Left lobe of liver (tissue), 2 donors: ENCODE results near the gene KMT2B. TPM values are rescaled to one million over a fixed set of nuclear protein-coding genes. Genes with fewer than 3 reads are reported as not detected.

Experiments
- ATAC-seq: fragments of 200-7000 bp; cut with Tn5 transposase; one replicate; pipeline ENCODE4 v1.9.1; 2020; ENCODE audit warnings: mild to moderate bottlenecking, moderate library complexity
- DNase-seq: peaks from one replicate; pipeline ENCODE4 v3.0.0-alpha.2; 2020; ENCODE audit warnings: low spot score
- total RNA-seq: library from RNA; stranded (reverse); gene quantifications from one replicate; pipeline ENCODE4 v1.2.1, GENCODE V29; 2021
- donor health status: DM: no; HTN: no; CAD: no; lungs with moderate emphysema.
- donor health status: DM: no; HTN: yes; CAD: no.

KMT2B gene
- total RNA-seq, 1 donor from 2014 or later: 23.0 TPM

DNA sequence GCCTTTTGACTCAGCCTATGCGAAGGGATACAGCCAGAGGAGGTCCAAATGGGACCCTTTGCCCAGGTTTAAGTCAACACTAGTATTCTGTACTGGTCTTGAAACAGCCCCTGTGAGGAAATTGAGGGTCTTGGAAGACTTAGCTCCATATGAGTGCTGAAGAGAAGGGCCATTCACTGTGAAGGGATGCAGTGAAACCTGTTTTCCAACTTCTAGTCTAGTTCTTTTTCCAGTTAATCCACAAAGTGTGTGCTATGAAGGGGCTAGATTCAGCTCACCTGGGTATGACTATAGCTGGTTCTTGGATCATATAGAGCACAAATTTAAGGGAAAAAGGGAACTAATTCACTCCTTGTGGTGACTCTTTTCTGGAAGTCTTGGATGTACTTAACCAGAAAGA, 9.4 kb upstream of the KMT2B start:
- ATAC-seq (no peak), DNase-seq (no peak)

DNA sequence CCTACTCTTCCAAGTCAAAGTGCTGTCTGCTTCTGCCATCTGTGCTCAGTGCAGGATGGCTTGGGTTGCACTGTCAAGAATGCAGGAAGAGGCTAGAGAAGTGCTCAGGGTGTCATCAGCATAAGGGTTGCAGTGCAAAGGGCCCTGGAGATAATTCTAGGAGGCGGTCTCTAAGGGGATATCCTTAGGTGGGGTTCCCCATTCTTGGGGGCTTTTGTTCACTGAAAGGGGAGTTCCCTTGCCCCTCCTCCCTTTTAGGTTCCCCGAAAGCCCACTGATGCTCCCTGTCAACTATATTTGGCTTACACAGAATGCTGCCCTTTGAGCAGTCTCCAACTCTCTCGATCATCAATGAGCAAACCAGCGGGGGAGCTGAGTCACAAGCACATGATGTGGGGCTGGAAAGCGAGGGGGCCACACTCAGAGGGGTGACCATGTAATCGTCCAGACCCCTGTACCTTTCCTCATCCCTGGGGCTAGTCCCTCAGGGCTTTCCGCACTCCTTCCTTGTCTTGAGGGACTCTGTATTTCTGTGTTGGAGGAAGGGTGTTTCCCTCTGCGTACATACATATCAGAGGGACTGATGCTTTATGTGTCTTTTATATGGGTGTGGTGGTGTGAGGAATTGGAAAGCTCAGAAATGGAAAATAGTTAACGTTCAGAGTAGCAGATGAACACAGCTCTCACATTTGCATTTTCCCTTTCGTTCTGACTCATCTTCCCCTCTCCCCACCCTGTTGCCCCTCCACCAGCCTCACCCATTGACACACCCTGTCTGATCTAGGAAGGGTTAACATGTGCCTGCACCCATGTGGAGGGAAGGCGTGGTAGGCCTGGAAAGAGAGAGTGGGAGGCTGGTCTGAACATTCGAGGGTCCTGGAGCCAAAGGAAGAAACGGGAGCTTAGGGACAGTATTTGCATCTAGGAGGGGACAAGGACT, 6.7 kb upstream of the KMT2B start:
- DNase-seq (no peak), ATAC-seq (no peak)

DNA sequence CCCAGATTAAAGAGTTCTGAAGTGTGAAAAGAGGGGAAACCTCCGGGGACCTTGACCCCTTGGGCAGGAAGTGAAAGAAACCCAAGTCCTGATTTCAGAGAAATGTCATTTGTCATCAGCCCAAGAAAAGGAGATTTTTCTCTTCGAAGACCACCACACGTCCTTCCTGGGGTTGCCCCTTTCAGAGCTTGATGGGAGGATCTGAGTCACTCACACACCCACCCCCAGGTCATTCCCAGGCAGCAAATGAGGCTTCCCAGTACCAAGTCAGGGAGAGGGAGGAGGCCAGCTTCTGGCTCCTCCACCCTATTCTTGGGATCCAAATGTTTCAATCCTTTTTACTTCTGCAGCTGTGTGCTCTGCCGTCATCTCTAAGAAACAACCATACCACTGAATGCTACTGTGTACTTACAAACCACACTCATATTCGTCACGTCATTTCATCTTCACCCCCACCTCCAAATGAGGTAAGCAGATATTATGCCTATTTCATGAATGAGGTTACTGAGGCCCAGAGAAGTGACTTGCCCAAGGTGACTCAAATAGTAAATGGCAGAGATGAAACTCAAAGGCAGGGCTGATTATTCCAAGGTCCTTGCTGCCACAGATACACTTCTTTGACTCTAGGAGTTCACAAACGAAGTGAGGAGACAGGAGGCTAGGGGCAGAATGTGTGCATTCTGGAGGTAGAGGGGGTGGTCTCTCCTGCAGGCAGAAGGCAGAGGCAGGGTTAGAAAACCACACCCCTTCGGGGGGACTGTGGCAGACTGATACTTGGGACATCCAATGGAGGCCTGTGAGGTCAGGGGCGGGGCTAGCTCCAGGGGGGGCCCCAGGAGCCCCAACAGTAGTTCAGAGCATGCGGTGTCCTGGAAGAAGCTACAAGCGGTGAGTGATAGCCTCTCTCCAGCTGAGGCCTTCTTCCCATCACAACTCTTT, 5.0 kb upstream of the KMT2B start:
- no peak for DNase-seq
- no peak for ATAC-seq

DNA sequence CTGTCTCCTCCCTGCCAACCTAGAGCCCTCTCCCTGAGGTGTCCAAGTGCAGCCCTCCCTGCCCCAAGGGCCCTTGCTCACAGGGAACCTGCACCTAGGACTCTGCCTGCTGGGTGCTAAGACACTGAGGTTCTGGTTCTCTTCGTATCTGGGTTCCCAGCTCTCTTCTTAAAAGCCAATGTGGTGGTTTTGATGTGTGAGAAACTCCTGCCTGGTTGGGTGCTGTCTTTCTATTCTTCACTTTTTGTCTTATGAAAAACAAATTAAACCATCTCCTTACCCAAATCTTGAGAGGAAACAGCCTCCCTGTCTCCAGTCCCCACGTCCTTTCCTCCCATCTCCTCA, 4.3 kb upstream of the KMT2B start:
- DNase-seq: no peak
- ATAC-seq: no peak

DNA sequence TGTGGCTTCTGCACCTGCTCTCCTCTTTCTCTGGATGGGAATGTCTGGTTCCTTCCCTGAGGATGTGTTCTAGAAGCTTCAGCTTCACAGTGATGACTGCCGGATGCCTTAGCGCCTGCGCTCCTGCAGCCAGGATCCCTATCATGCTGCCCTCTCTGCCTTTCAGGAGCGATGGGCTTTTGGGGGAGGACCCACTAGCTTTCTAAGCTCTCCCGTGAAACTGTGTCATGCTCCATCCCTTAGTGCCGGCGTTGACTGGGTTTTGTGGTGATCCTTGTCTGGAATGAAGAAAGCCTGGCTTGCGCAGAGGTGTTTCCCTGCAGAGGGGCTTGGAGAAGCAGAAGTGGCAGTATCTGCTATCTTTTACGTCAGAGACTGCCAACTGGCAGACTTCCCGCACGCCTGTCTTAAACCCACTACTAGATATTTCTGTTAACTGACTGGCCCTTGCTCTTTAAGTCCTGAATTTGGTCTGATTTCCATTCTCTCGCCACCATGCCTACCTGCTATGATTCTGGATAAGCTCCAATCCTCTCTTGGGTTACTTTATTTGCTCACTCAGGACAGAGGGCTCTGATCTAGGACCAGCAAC, 3.8 kb upstream of the KMT2B start:
- DNase-seq: no peak

DNA sequence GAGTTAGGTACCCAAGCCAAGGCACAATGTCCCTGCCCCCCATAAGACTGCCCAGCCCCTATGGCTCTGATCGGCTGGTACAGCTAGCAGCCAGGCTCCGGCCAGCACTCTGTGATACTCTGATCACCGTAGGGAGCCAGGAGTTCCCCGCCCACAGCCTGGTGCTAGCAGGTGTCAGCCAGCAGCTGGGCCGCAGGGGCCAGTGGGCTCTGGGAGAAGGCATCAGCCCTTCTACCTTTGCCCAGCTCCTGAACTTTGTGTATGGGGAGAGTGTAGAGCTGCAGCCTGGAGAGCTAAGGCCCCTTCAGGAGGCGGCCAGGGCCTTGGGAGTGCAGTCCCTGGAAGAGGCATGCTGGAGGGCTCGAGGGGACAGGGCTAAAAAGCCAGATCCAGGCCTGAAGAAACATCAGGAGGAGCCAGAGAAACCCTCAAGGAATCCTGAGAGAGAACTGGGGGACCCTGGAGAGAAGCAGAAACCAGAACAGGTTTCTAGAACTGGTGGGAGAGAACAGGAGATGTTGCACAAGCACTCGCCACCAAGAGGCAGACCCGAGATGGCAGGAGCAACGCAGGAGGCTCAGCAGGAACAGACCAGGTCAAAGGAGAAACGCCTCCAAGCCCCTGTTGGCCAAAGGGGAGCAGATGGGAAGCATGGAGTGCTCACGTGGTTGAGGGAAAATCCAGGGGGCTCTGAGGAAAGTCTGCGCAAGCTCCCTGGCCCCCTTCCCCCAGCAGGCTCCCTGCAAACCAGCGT, 3.0 kb upstream of the KMT2B start:
- no peak for ATAC-seq

More for the DNA sequence above, 3.8 kb upstream of the KMT2B start:
- ATAC-seq: no peak

DNA sequence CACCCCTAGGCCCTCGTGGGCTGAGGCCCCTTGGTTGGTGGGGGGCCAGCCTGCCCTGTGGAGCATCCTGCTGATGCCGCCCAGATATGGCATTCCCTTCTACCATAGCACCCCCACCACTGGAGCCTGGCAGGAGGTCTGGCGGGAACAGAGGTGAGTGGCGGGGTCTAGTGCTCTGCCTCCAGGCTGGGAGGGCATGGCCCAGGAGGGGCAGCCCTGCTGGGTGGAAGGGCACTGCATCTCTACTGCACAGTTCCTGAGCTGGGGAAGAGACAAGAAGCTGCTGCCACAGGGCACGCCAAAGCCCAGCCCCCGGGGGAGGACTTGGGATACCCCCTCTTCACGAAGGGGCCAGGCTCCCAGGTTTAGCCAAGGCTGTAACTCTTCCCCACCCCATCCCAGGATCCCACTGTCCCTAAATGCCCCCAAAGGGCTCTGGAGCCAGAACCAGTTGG, 2.4 kb upstream of the KMT2B start:
- DNase-seq (no peak), ATAC-seq (no peak)

More for the DNA sequence above, 3.0 kb upstream of the KMT2B start:
- DNase-seq: no peak

DNA sequence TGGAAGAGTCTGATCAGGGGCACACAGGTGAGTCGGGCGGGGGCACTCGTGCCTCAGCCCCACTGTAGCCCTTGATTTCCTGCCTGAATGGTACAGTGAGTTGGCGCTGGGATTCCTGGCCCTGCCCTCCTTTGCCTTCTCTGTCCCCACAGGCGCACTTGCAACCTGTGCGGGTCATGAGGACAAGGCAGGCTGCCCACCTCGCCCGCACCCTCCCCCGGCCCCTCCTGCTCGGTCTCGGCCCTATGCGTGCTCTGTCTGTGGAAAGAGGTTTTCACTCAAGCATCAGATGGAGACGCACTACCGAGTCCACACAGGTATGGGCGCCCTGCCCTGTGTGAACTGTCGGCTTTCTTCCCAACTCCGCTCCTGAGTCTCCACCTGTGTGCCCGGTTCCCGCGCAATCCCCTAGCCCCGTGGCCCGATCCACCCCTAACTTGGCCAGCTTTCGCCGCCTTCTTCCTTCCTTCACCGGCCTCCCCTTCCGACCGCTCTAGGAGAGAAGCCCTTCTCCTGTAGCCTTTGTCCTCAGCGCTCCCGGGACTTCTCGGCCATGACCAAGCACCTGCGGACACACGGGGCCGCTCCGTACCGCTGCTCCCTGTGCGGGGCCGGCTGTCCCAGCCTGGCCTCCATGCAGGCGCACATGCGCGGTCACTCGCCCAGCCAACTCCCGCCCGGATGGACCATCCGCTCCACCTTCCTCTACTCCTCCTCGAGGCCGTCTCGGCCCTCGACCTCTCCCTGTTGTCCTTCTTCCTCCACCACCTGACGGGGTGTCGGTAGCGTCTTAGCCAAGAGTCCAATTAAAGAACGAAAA, 1.6 kb upstream of the KMT2B start:
- DNase-seq (peak; percentile 80), ATAC-seq (peak; percentile 50)

DNA sequence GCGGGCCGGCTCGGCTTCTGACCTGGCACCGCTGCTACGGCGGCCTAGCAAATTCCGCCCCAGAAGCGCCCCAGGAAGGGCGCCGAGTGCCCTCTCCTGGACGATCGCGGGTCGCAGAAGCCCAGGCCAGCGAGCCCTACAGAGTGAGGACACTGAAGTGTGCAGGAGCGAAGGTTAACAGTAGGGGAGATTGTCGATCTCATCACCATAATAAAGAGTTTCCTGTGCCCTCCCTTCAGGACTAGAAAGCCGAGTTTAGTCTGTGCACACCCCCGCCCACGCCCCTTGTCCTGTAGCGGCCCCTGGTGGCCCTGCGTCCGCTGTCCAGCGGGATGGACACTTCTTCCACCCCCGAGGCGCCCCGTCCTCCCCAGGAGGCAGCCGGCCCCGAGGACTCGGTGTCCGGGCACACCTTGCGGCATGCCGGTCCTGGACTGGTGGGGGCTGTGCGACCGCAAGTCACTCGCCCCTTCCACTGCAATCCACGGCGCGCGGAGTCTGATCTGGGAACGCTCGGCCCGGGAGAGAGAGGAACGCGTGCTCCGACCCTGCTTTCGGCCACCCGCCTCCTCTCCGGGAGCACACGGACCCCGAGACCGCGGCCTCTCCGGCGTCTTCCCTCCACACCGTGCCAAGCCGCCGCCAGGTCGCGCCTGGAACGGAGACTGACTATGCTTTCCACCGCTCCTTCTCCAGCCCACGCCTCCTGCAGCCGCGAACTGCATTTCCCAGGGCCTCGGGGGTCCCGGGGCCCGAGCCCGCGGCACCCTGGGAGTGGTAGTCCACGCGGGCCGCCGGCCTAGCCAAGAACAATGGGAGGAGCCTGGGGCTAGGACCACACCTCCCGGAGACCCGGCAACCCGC, 770 bp upstream of the KMT2B start:
- ATAC-seq: peak; percentile 85
- peak; percentile 97 for DNase-seq

DNA sequence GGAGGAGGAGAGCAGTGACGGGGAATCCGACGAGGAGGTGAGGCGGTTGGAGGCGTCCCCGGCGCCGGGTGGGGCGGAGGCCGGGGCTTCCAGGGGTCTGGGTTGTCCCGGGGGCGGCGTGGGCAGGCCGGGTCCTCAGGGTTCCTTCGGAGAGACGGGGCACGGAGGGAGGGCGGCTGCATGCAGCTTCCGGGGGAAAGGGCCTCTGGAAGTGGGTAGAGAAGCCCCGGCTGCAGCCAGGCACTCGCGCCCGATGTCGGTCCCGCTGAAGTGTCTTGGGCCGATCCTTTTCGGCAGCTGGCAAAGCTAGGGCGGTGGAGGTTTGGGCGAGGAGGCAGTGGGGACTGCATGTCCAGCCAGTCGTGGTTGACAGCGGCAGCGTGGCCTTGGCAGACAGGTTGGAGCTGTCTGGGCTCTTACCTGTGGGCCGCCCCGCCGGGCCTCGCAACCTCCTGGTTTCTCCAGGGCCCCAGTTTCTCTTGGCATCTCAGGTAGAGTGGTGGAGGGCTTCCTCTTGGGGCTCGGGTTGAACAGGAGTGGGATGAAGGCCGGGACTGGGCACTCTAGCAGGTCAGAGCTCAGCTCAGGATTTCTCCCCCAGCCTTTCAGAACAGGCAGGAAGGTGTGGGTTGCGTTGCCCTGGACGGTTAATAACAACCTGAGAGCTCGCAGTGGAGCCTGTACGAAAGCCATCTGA, 690 bp downstream of the KMT2B start:
- DNase-seq (peak; percentile 61), ATAC-seq (no peak)

DNA sequence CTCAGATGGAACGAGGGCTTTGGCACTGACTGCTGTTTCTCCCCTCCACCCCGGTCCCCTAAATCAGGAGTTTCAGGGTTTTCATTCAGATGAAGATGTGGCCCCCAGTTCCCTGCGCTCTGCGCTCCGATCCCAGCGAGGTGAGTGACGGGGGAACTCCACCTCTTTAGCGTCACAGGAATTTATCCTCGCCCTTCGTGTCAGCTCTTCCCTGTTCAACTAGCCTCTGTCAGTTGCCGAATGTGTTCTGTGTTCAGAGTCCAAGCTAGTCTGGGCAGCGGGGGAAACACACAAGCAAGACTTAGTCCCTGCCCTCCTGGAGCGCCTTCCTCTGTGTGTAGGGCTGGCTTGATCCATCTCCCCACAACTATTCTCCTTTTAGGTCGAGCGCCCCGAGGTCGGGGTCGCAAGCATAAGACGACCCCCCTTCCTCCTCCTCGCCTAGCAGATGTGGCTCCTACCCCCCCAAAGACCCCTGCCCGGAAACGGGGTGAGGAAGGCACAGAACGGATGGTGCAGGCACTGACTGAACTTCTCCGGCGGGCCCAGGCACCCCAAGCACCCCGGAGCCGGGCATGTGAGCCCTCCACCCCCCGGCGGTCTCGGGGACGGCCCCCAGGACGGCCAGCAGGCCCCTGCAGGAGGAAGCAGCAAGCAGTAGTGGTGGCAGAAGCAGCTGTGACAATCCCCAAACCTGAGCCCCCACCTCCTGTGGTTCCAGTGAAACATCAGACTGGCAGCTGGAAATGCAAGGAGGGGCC, 1.8 kb downstream of the KMT2B start:
- DNase-seq (peak; percentile 55), ATAC-seq (peak; percentile 5)

DNA sequence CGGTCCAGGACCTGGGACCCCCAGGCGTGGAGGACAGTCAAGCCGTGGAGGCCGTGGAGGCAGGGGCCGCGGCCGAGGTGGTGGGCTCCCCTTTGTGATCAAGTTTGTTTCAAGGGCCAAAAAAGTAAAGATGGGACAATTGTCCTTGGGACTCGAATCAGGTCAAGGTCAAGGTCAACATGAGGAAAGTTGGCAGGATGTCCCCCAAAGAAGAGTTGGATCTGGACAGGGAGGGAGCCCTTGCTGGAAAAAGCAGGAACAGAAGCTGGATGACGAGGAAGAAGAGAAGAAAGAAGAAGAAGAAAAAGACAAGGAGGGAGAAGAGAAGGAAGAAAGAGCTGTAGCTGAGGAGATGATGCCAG, 2.3 kb downstream of the KMT2B start:
- no peak for ATAC-seq

DNA sequence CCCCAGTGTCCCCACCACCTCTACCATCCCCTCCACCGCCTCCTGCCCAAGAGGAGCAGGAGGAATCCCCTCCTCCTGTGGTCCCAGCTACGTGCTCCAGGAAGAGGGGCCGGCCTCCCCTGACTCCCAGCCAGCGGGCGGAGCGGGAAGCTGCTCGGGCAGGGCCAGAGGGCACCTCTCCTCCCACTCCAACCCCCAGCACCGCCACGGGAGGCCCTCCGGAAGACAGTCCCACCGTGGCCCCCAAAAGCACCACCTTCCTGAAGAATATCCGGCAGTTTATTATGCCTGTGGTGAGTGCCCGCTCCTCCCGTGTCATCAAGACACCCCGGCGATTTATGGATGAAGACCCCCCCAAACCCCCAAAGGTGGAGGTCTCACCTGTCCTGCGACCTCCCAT, 2.8 kb downstream of the KMT2B start:
- ATAC-seq (no peak), DNase-seq (no peak)

More for the DNA sequence above, 2.3 kb downstream of the KMT2B start:
- DNase-seq: no peak

DNA sequence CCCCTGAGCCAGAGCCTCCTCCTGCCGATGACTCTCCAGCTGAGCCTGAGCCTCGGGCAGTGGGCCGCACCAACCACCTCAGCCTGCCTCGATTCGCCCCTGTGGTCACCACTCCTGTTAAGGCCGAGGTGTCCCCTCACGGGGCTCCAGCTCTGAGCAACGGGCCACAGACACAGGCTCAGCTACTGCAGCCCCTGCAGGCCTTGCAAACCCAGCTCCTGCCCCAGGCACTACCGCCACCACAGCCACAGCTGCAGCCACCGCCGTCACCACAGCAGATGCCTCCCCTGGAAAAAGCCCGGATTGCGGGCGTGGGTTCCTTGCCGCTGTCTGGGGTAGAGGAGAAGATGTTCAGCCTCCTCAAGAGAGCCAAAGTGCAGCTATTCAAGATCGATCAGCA, 3.6 kb downstream of the KMT2B start:
- no peak for ATAC-seq
- DNase-seq: no peak

DNA sequence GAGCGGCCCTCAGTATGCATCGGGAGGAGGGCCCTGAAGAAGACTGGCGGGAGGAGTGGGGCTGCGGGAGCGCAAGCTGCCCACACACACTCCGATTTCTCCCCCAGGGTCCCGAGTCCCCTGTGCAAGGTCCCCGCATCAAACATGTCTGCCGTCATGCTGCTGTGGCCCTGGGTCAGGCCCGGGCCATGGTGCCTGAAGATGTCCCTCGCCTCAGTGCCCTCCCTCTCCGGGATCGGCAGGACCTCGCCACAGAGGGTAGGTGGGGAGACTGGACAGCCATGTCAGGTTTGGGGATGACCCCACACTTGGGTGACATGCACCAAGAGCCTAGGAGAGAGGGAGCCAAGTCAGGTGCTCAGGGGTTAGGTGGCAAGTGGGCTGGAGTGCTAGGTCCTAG, 4.7 kb downstream of the KMT2B start:
- DNase-seq (no peak), ATAC-seq (no peak)

DNA sequence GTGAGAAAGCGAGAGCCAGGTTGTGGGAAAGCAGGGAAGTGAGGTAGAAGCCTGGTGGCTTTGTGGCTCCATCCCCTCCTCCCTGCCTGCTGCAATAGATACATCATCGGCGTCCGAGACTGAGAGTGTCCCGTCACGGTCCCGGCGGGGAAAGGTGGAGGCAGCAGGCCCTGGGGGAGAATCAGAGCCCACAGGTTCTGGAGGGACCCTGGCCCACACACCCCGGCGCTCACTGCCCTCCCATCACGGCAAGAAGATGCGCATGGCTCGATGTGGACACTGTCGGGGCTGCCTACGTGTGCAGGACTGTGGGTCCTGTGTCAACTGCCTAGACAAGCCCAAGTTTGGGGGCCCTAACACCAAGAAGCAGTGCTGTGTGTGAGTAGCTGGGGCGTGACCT, 5.1 kb downstream of the KMT2B start:
- no peak for DNase-seq
- no peak for ATAC-seq

DNA sequence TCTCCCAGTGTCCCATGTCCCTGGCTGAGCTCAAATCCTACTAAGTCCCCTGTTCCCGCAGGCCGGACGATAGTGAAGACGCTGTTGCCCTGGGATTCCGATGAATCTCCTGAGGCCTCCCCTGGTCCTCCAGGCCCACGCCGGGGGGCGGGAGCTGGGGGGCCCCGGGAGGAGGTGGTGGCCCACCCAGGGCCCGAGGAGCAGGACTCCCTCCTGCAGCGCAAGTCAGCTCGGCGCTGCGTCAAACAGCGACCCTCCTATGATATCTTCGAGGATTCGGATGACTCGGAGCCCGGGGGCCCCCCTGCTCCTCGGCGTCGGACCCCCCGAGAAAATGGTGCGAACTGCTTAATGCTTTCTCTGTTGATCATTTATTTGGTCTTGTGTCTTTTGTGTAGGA, 5.9 kb downstream of the KMT2B start:
- ATAC-seq: no peak
- no peak for DNase-seq
